Left colon (tissue), 2 donors: ENCODE data around the gene ARAP2. TPM values are rescaled to one million over a fixed set of nuclear protein-coding genes. Genes with fewer than 3 reads are reported as not detected.

Experiments used
- ATAC-seq: fragments of 200-7000 bp; cut with Tn5 transposase; one replicate; pipeline ENCODE4 v1.9.1; 2020; ENCODE audit warnings: mild to moderate bottlenecking, moderate library complexity
- DNase-seq, 2 donors: peaks; one replicate each; pipeline ENCODE4 v3.0.0-alpha.2; 2020
- intact Hi-C, 2 donors: fragments of 100-400 bp; cut with DNase I in 1 of 2; cut with micrococcal nuclease in 1 of 2; formaldehyde crosslinking; loops; one replicate each; pipeline versions ENCODE4 v1.11.2 to v1.14.0; 2022; cut with DNase I, micrococcal nuclease
- total RNA-seq, 2 donors: library from RNA; stranded (reverse); fragmentation: NEBNext Ultra II Directional; extraction: Animal tissue kit (Norgen Biotek cat#: 25700); gene quantifications; one replicate each; pipeline ENCODE4 v1.2.1, GENCODE V29; 2021
- donor health status: DM: no; HTN: no; CAD: no.
- donor health status: DM: yes; HTN: yes; CAD: no.

Gene ARAP2
- total RNA-seq, 2 donors from 2014 or later: 19.5 to 22.3 TPM

DNA sequence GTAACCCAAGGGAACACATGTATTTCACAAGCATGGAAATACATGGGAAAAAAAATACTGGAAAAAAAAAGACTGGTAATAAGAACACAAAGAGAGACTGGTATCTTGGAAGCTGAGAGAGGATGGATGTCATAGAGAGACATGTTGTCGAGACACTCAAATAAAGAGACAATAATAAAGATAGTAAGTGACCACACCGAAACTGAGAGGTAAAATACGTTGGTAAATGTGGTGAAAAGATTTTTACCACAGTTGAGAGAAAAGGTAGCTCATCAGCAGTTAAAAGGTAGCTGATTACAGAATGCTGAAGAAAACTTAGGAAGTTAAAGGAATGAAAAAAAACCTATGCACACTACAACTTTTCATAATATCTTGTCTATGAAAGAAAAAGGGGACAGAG is 81.1 kb downstream of the ARAP2 start:
- ATAC-seq: no peak
- intact Hi-C loops: no loop called here
- no peak for DNase-seq

DNA sequence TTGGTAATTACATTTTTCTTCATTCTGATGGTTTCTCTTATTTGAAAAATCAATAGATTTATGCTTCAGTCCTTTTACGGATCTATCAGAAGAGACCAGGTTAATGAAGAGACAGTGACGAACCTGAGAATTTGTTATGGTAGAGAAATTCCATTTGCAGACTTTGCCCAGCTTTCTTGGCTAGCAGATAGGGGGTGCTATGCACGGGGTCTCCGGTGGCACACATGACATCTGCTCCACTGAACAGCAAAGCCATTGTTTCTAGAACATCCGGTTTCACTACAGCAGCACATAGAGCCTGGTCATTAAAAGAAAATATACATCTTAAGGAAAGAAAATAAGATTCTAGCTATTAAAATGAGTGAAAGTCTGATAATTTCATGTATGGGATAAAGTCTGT is 85.1 kb downstream of the ARAP2 start:
- intact Hi-C loops: no loop called here
- DNase-seq (no peak), ATAC-seq (no peak)

DNA sequence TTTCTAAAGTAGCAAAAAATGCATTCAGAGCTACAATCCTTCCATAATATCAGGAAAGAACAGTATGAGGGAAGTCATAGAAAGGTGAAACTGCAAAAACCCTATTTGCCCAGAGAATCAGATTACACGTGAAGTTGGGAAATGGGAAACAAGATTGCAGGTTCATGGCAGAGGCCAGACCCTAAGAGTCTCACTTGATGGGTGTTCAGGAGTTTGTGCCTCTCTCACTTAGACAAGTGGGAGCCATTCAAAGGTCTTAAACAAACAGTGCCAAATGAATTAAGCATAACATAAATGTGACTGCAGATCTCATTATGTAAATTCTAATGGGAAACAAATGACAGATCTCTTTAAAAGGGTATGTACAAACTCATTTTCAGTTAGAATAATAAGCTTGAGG is 91.6 kb downstream of the ARAP2 start:
- ATAC-seq (no peak), DNase-seq (no peak)
- intact Hi-C loops: no loop called here

DNA sequence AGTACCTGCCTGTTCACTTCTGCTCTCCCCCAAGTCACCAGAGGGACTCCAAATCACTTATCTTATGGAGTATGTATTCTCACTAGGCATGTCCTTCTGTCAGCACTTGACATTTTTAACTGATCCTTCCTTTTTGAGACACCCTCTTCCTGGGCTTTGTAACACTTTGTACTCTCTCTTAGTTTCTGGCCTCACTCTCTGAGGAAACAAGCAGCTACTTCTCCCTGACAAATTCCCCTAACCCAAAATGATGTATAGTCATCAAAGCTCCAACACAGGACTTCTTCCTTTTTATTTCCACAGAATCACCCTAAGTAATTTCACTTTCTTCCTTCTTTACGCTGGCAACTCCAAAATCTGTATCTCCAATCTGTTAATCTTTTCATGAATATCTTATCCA is 101.8 kb downstream of the ARAP2 start:
- no peak for ATAC-seq
- DNase-seq: no peak
- intact Hi-C loops: no loop called here

DNA sequence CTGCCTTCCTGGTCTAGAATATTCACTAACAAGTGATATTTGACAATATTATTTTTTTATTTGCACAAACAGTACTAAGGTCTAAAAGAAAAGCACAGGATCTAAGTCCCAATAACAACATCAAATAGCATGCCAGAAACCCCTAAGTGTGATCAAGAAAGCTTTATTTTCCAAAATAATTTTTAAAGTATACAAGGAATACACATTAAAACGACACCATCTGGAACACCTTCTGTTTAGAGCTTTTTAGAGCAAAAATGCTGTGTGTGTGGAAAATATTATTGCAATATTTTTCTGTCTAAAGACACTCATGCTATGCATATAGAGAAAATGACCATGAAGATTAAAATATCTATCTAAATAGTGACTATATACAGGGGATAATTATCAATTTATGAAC is 103.1 kb downstream of the ARAP2 start:
- intact Hi-C loops: no loop called here
- ATAC-seq (no peak), DNase-seq (no peak)

DNA sequence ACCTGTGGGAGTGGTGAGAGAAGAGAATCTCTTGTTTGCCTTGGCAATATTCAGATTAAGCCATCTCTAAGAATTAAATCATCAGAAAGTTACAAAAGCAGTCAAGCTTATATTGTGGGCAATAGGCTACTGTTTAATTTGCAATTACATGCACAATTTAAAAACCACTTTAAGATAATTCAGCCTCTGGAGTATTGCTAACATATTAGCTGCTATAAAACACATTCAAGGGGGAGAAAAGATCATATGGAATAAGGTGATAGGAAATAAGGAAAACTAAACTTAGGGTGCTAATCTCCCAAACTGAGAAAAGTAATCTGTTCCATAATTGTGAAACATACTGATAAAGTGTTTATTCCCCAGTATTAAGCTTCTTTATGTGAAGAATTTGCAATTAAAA is 103.9 kb downstream of the ARAP2 start:
- intact Hi-C loops: no loop called here
- ATAC-seq (no peak), DNase-seq (no peak)

DNA sequence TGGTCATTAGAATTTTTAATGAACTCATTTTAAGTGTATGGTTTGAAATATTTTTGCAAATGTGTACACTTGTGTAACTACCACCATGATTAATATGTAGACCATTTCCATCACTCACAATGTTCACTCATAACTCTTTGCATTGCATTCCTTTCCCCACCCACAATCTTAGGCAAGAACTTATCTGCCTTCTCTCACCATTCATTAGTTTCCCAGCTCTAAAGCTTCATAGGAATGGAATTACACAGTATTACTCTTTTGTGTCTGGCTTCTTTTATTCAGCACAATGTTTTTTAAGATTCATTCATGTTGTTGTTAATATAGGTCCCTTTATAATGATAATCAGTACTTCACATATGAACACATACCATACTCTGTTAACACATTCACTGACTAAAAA is 106.1 kb downstream of the ARAP2 start:
- intact Hi-C loops: no loop called here
- ATAC-seq (no peak), DNase-seq (no peak)

DNA sequence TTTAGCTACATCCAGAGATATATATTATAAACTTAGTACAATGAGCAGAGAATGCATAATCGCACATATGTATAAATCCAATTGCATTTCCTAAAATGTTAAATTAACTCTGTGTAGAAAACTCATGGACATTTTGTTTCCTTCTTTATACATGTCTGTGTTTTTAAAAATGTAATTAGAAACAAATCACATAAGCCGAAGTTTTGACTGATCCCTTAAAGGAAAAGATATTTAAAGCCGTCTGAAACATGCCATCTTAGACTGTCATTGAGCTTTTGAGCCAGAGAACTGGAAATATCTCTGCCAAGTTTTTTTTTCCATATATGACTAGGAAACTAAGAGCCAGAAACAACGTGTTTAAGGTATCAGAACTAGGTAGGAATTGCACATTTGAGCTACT is 107.0 kb downstream of the ARAP2 start:
- ATAC-seq (no peak), DNase-seq (no peak)
- intact Hi-C loops: no loop called here

DNA sequence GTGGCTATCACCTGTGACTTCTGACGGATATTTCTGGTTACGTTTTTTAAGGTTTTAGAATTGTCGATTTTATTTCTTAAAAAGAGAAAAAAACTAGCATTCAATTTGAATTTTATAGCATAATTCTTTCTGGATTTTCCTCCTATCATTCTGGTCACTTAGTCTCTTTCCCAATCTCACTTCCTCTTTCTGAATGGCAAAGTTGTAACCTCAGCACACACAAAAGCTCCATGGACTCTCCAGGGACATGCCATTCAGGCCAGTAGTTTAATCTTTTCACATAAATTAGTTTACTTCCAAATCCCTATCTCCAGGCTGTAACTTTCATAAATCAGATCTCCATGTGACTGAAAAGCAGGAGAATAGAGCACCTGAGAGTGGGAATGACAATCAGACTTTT is 110.7 kb downstream of the ARAP2 start:
- no peak for ATAC-seq
- intact Hi-C loops: no loop called here
- no peak for DNase-seq

DNA sequence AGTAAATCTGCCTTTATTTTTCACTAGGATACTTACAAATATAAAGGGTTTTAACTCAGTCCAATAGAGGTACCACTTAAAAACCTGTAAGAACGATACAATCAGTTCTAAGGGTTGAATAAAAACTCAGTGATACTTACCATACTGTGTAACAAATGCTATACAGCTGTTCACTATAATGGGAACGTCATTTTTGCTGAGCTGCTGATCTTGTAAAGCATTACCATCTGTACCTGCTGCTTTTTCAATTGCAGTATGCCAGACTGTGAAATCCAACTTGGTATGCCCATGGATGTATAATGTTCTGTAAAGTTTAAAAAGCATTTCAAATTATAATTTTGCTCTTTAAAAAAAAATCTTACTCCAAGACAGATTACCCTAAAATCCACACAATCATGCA is 111.2 kb downstream of the ARAP2 start:
- intact Hi-C loops: no loop called here
- DNase-seq (no peak), ATAC-seq (no peak)

DNA sequence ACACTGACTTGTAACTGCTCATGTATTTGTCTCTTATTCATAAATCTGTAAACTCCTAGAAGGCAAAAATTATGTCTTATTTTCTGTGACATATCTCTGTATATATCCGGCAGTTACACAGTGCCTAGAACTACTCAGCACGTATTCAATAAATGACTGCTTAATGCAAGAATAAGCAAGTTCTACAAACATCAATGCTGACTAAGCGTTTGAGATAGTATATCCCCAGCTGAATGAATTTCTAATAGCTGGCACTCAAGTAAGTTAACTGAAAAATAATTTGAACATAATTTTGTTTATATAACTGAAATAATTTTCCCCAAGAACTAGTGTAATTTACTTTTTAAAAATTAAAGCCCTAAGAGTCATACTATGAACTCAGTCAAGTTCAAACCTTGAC is 113.7 kb downstream of the ARAP2 start:
- no peak for ATAC-seq
- intact Hi-C loops: no loop called here

DNA sequence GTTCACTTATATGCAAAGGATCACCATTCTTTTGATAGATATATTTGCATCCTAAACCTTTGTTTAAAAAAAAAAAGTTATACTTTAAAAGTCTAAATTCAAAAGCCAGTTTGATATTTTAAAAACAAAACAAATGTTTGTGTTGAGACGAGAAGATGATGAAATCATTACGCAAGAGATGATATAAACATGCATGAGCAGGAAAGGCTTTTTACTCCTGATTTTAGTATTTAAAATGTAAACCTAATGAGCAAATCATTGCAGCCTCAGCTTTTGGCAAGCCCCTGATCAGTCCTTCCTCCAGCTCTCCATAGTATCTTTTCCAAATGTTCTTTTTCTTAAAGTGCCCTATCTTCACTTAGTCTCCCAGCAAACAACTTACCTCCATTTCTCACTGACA is 115.6 kb downstream of the ARAP2 start:
- intact Hi-C loops: no loop called here
- ATAC-seq (no peak), DNase-seq (no peak)

More for the DNA sequence above, 113.7 kb downstream of the ARAP2 start:
- no peak for DNase-seq

DNA sequence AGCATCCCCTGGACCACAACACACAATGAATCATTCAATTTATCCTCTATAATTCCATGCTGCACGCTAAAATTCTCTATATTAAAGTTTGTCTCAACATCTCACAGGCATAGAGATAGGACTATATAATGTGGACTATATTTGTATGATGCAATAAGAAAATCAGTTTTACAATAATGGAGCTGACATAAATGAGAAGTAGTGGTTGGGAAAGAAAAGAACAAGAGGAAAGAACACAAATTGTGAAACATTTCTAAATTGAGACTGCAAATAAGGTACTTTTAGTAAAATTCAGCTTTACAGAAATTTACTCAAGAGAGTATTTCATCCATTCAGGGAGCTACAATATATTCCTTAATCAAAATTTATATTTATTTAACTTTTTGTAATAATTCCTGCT is 120.4 kb downstream of the ARAP2 start:
- ATAC-seq: no peak
- DNase-seq: no peak
- intact Hi-C loops: no loop called here

DNA sequence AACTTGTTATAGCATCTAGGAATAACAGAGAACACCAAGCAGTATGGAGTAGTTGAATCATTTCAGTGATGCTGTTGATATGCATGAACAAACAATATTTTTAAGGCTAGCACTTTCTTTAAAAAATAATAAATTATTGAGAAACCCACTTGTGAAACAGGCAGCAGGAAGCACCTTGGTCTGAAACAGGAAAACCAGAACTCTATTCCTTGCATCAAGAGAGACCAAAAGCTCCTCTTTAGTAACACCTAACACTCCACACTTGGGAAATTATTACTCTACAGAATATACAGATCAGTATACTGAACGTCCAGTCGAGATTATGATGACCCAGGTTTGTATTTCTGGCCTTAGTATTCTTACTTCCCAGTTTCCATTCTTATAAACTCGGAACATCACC is 129.0 kb downstream of the ARAP2 start:
- intact Hi-C loops: no loop called here
- no peak for DNase-seq
- no peak for ATAC-seq

DNA sequence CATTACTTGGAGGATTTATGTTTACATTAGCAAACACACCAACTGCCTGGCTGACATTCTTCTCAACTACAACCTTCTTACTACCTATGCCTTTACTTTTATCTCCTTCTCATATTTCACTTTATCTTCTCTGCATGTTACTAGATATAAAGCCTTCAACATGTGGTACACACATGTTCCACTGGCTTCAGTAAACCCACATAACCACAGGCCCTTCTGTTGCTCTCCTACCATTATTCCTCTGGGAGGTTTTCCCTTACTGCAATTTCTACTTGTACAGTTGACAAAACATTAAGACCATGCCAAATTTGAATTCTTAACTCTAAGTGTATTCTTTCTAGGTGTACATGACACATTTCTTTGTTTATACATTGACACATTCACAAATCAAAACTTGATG is 133.1 kb downstream of the ARAP2 start:
- ATAC-seq: no peak
- intact Hi-C loops: no loop called here
- no peak for DNase-seq

DNA sequence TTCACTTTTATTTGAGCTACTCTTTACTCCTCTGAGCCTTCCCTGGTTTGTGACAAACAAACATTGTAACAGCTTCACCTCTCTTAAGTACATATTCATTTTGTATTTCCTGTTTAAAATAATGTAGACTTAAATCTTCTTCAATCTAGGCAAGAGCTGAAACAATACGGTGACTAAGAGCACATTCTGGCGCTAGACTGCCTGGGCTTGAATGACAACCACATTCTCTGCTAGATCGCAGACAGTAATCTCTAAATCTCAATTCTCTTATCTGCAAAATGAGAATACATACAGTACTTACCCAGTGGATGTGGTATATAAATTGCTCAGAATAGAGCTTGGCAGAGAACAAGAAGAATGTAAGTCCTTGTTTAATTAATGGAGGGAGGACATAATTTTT is 144.8 kb downstream of the ARAP2 start:
- ATAC-seq (no peak), DNase-seq (no peak)
- intact Hi-C loops: no loop called here

DNA sequence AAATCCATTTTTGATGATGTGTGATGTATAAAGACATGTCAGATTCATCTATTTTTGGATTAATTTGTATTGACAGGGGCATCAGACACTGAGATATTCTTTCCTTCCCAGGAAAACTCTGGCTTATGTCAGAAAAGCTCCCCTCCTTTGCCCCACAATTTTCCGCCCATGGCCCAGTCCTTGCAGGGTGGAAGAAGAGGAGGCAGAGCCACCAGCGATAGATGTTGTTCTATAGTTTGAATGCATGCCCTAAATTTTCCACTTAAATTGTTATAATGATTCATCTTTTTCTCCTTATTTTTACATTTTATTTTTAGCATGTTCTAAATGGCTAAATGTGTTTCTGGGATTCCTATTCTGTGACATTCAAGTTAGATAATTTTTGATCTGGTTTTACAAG is 149.3 kb downstream of the ARAP2 start:
- ATAC-seq: no peak
- intact Hi-C loops: no loop called here
- DNase-seq: no peak

DNA sequence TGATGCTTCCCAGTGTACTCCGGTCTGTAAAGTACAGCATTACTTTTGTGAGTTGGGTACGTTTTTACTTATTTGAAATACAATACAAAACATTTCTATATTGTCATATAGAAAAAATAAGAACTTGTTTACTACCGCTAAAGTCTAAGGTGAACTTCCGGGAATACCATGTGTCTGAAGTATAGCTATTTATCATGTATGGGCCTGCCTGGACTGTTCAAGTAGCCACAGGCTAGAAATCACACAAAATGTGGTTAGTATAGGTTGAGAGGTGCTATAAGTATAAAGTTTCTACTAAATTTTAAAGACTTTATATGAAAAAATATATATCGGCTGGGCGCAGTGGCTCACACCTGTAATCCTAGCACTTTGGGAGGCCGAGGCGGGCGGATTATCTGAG is 152.3 kb downstream of the ARAP2 start:
- DNase-seq (no peak), ATAC-seq (no peak)
- intact Hi-C loops: no loop called here

DNA sequence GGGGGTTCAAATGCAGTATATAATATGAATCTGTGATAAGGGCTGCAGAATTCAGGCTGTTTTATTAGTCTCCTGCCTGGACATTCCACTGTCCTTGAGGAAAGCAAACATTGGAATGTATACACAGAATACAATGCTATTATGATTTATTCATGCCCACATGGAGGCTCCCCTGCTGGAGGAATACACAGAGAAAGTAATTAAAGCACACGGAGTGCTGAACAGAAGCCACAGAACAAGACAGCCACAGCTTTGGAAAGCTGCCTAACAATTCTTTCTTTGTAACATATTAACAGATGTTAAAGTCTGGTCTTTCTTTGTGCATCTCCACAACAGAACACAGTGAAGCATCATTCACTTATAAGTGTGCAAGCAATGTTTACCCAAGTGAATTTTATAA is 155.8 kb downstream of the ARAP2 start:
- intact Hi-C loops: no loop called here
- DNase-seq (no peak), ATAC-seq (peak; percentile 80)

DNA sequence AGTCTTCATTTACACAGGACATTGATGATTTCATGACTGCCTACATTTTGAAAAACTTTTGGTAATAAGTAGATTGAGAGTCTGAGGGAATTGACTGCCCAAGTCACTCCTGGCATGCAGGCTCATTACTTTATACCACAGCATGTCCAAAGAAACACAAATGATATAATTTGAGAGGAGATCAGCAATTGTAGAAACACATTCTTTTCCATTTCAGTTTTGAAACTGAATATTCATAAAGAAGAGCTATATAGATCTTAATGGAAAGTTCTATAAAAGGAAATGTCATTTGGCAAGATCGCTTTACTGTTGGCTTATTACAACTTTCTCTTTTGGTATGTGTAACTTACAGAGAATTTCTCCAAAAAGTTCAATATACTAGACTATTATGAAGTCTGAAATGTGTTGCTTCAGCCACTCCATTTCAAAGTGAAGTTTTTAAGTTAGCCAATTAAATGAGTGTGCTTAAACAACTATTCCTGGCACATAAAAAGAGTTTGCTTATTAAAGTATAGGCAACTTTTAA is 158.0 kb downstream of the ARAP2 start:
- ATAC-seq (no peak), DNase-seq (no peak)
- intact Hi-C loops: no loop called here

DNA sequence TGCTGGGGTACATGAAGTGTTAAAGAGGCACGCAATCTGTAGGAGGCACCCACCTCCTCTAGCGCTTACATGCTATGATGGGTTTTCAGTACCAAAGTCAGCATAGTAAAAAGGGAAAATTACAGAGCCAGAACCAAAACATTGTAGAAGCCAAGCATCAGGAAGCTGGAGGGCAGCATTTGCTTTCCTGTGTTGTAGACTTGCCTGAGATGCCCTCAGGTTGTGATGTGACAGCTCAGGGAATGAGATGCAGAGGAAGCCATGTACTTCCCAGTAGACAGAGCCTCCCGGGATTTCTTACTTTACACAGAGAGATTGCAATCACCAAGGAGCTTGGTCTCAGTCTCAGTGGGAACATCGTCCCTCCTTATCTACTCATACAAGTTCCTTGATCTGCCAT is 161.5 kb downstream of the ARAP2 start:
- DNase-seq (no peak), ATAC-seq (no peak)
- intact Hi-C loops: no loop called here

DNA sequence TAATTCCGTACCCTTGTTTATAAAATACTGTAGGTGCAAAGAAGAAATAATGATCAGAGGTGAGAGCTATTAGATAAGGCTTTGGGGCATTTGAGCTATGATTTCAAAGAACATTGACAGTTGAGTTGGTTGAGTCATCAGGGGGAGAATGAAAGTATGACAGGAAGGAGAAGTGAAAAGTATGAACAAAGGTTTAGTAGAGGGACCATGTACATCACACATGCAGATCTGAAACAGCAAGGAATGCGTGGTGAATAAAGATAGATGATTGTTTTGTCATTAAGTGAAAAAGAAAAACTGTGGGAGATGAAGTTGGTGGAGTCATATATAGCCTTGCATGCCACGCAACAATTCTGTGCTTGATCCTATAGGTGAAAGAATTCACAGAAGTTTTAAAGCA is 163.1 kb downstream of the ARAP2 start:
- ATAC-seq (no peak), DNase-seq (no peak)
- intact Hi-C loops: no loop called here
